IMR-90 (cell line): ENCODE measurements around the gene FRMD5. TPM values are rescaled to one million over a fixed set of nuclear protein-coding genes. Genes with fewer than 3 reads are reported as not detected.

Experiments used
- ATAC-seq: fragments of 200-7000 bp; cut with Tn5 transposase; 2 replicates; pipeline ENCODE4 v1.9.1; 2020; ENCODE audit warnings: low read depth, mild to moderate bottlenecking, moderate library complexity
- BruUV-seq: library from RNA; stranded (reverse); fragments of 400-500 nt; replicated peaks from 2 replicates; lab custom pipeline; 2021; lab: Mats Ljungman, UMichigan
- CTCF ChIA-PET: fragments of 300-600 bp; formaldehyde crosslinking; extraction: SDS; loops from one replicate; lab custom pipeline; 2021; ENCODE audit warnings: antibody characterized with exemption; lab: Yijun Ruan, JAX
- POLR2A ChIA-PET: fragments of 300-600 bp; sonication (Branson Sonifier 250); formaldehyde crosslinking; loops from one replicate; lab custom pipeline; 2022; ENCODE audit warnings: antibody characterized with exemption; ENCODE audit not compliant: unreplicated experiment; lab: Charles Lee
- DNase-seq: peaks from one replicate; pipeline ENCODE4 v3.0.0; 2013
- H2AFZ ChIP-seq: replicated peaks from 2 replicates; pipeline ENCODE3; 2013; ENCODE audit warnings: low read length, mild to moderate bottlenecking; ENCODE audit not compliant: poor library complexity
- H2AK5ac ChIP-seq: 2 replicates; pipeline ENCODE4 v1.6.1; 2013; ENCODE audit warnings: low read depth, low read length, inconsistent platforms
- H2AK9ac ChIP-seq: replicated peaks from 2 replicates; pipeline ENCODE3; 2013; ENCODE audit warnings: mild to moderate bottlenecking, low read depth, low read length, moderate library complexity; ENCODE audit not compliant: poor library complexity
- H2BK120ac ChIP-seq: 2 replicates; pipeline ENCODE4 v1.6.1; 2013; ENCODE audit warnings: low read depth, low read length, inconsistent platforms
- H2BK15ac ChIP-seq: 3 replicates; pipeline ENCODE4 v1.6.1; 2013; ENCODE audit warnings: low read depth, low read length, inconsistent platforms
- H2BK20ac ChIP-seq: 2 replicates; pipeline ENCODE4 v1.6.1; 2013; ENCODE audit warnings: low read depth, mild to moderate bottlenecking, inconsistent platforms, low read length, moderate library complexity
- H2BK5ac ChIP-seq: 2 replicates; pipeline ENCODE4 v1.6.1; 2013; ENCODE audit warnings: mild to moderate bottlenecking, low read depth, low read length, inconsistent platforms; ENCODE audit not compliant: poor library complexity, severe bottlenecking
- H3K14ac ChIP-seq: replicated peaks from 2 replicates; pipeline ENCODE4 v1.6.1; 2013; ENCODE audit warnings: low read depth, low read length, inconsistent platforms
- H3K18ac ChIP-seq: 2 replicates; pipeline ENCODE4 v1.6.1; 2013; ENCODE audit warnings: low read depth, low read length, control low read depth
- H3K23ac ChIP-seq: 2 replicates; pipeline ENCODE4 v1.6.1; 2013; ENCODE audit warnings: low read depth, low read length, inconsistent platforms
- H3K27ac ChIP-seq: 2 replicates; pipeline ENCODE4 v1.5.1; 2013; ENCODE audit warnings: mild to moderate bottlenecking, control low read depth, low read length; ENCODE audit not compliant: insufficient read depth
- H3K27me3 ChIP-seq: 2 replicates; pipeline ENCODE4 v1.6.1; 2013; ENCODE audit warnings: low read length; ENCODE audit not compliant: control insufficient read depth, insufficient read depth
- H3K36me3 ChIP-seq: 2 replicates; pipeline ENCODE4 v1.6.1; 2013; ENCODE audit warnings: low read length, mixed read lengths; ENCODE audit not compliant: control insufficient read depth, insufficient read depth
- H3K4ac ChIP-seq: 2 replicates; pipeline ENCODE4 v1.6.1; 2013; ENCODE audit warnings: low read depth, low read length, inconsistent platforms
- H3K4me1 ChIP-seq: 2 replicates; pipeline ENCODE4 v1.6.1; 2013; ENCODE audit warnings: low read length, mixed read lengths; ENCODE audit not compliant: control insufficient read depth, insufficient read depth
- H3K4me2 ChIP-seq: 2 replicates; pipeline ENCODE4 v1.6.1; 2013; ENCODE audit warnings: low read depth, mild to moderate bottlenecking, control low read depth, low read length, moderate library complexity
- H3K4me3 ChIP-seq: 2 replicates; pipeline ENCODE4 v1.5.1; 2013; ENCODE audit warnings: low read depth, mild to moderate bottlenecking, control low read depth, low read length, moderate library complexity; ENCODE audit not compliant: insufficient read depth
- H3K56ac ChIP-seq: 2 replicates; pipeline ENCODE4 v1.6.1; 2013; ENCODE audit warnings: low read length, inconsistent platforms; ENCODE audit not compliant: insufficient read depth; ENCODE audit errors: extremely low read depth
- H3K79me1 ChIP-seq, 2 experiments: 2 replicates each; pipeline ENCODE4 v1.6.1; 2013; ENCODE audit warnings: low read length in 2 of 2, inconsistent platforms in 1 of 2, low read depth in 1 of 2
- H3K9ac ChIP-seq: 2 replicates; pipeline ENCODE4 v1.6.1; 2013; ENCODE audit warnings: low read depth, low read length, control low read depth
- H3K9me1 ChIP-seq: 2 replicates; pipeline ENCODE4 v1.6.1; 2013; ENCODE audit warnings: low read length, inconsistent platforms; ENCODE audit not compliant: insufficient read depth
- H3K9me3 ChIP-seq: 2 replicates; pipeline ENCODE4 v1.6.1; 2013; ENCODE audit warnings: low read length; ENCODE audit not compliant: control insufficient read depth, insufficient read depth
- H4K20me1 ChIP-seq: 2 replicates; pipeline ENCODE4 v1.6.1; 2013; ENCODE audit warnings: low read length, inconsistent platforms; ENCODE audit not compliant: insufficient read depth
- H4K5ac ChIP-seq: 2 replicates; pipeline ENCODE4 v1.6.1; 2013; ENCODE audit warnings: mild to moderate bottlenecking, low read depth, low read length, control low read depth
- H4K8ac ChIP-seq, 2 experiments: 2 replicates each; pipeline ENCODE4 v1.6.1; 2013; ENCODE audit warnings: low read depth in 2 of 2, low read length in 2 of 2, control low read depth in 1 of 2, inconsistent platforms in 1 of 2
- H4K91ac ChIP-seq: 2 replicates; pipeline ENCODE4 v1.6.1; 2013; ENCODE audit warnings: low read depth, low read length, inconsistent platforms; ENCODE audit not compliant: insufficient read depth
- BHLHE40 ChIP-seq: fragments of 150-350 bp; IDR thresholded peaks from 2 replicates; pipeline ENCODE4 v1.6.1; 2016; ENCODE audit warnings: mild to moderate bottlenecking, low read depth, low read length
- CEBPB ChIP-seq: IDR thresholded peaks from 2 replicates; pipeline ENCODE4 v1.6.1; 2012; ENCODE audit warnings: low read depth, low read length, improper control_type of control experiment
- CHD1 ChIP-seq: IDR thresholded peaks from 2 replicates; pipeline ENCODE4 v1.6.1; 2012; ENCODE audit warnings: low read depth, low read length, improper control_type of control experiment
- CTCF ChIP-seq: conservative IDR thresholded peaks from 2 replicates; pipeline ENCODE4 v1.5.1; 2012; ENCODE audit warnings: mild to moderate bottlenecking, low read depth, low read length, improper control_type of control experiment
- FOS ChIP-seq: fragments of 150-350 bp; IDR thresholded peaks from 2 replicates; pipeline ENCODE4 v1.6.1; 2016; ENCODE audit warnings: low read depth, low read length
- MAFK ChIP-seq: IDR thresholded peaks from 2 replicates; pipeline ENCODE4 v1.6.1; 2012; ENCODE audit warnings: low read depth, low read length, improper control_type of control experiment
- MAZ ChIP-seq: IDR thresholded peaks from 2 replicates; pipeline ENCODE4 v1.6.1; 2012; ENCODE audit warnings: low read depth, mild to moderate bottlenecking, low read length, improper control_type of control experiment, moderate library complexity, borderline replicate concordance
- POLR2A ChIP-seq: IDR thresholded peaks from 2 replicates; pipeline ENCODE4 v1.6.1; 2012; ENCODE audit warnings: mild to moderate bottlenecking, low read depth, low read length
- RAD21 ChIP-seq: IDR thresholded peaks from 2 replicates; pipeline ENCODE4 v1.6.1; 2012; ENCODE audit warnings: low read length, improper control_type of control experiment
- RCOR1 ChIP-seq: IDR thresholded peaks from 2 replicates; pipeline ENCODE4 v1.6.1; 2012; ENCODE audit warnings: mild to moderate bottlenecking, low read length, improper control_type of control experiment; ENCODE audit not compliant: insufficient replicate concordance
- RFX5 ChIP-seq: IDR thresholded peaks from 2 replicates; pipeline ENCODE4 v1.8.0; 2012; ENCODE audit warnings: low read depth, mild to moderate bottlenecking, low read length, moderate library complexity
- SMC3 ChIP-seq: fragments of 150-350 bp; IDR thresholded peaks from 2 replicates; pipeline ENCODE4 v1.6.1; 2016; ENCODE audit warnings: low read depth, mild to moderate bottlenecking, antibody characterized with exemption, low read length, moderate library complexity
- WGBS, 2 experiments: methylation state at CpG; one replicate each; pipeline versions ENCODE4 v1.1.5 to v1.1.7; 2013; ENCODE audit warnings: missing lambda C conversion rate in 2 of 2; ENCODE audit not compliant: insufficient read length in 1 of 2; ENCODE audit errors: extremely low coverage in 2 of 2; 5-methylcytosine and 5-hydroxymethylcytosine counted together
- dilution Hi-C: fragments of 300-500 bp; cut with HindIII; formaldehyde crosslinking; loops from one replicate; pipeline ENCODE4 v1.14.3; 2018; ENCODE audit warnings: low sequenced_read_pairs; ENCODE audit not compliant: unreplicated experiment
- in situ Hi-C: fragments of 300-500 bp; cut with MboI; formaldehyde crosslinking; loops from 3 replicates; pipeline ENCODE4 v1.14.3; 2019; ENCODE audit warnings: low sequenced_read_pairs, inconsistent platforms, mixed read lengths
- intact Hi-C: fragments of 100-400 bp; cut with micrococcal nuclease; formaldehyde crosslinking; loops from 2 replicates; pipeline ENCODE4 v1.10.0; 2022
- polyA plus RNA-seq, 3 experiments: library from polyadenylated mRNA; depleted of rRNA; stranded (reverse); fragments of >200 nt; gene quantifications; 2 replicates each; pipeline ENCODE4 v1.2.3, GENCODE V29; 2012; ENCODE audit warnings: low replicate concordance in 1 of 3
- total RNA-seq: library from RNA; depleted of rRNA; stranded (reverse); fragments of >200 nt; gene quantifications from 2 replicates; pipeline ENCODE4 v1.2.3, GENCODE V29; 2012
- TF ChIP-seq, protein P1 (sequence below): fragments of 150-350 bp; IDR thresholded peaks from 2 replicates; pipeline ENCODE4 v1.6.1; 2016; ENCODE audit warnings: low read depth, mild to moderate bottlenecking, low read length, moderate library complexity, borderline replicate concordance

FRMD5 gene
- total and polyA plus RNA-seq, 2 of the 4 experiments (the other 2 are of a cell fraction), result 4.1 to 5.4 TPM

GRCh38 chr15:44157679-44158078 is 37.4 kb downstream of the FRMD5 start:
- H3K9me3 ChIP-seq, result no peaks in the 10 kb centered on the region
- H3K14ac ChIP-seq, result no peak overlapping the region
- no peak overlapping the region for H3K9ac ChIP-seq
- no peak overlapping the region for H3K56ac ChIP-seq
- H2BK15ac ChIP-seq, result 0 out of 3 replicates have a peak overlapping the region, but pooled peaks have one; percentile 28
- peak overlapping the region; percentile 23; the same call in 1 of the 2 replicates for H3K4me2 ChIP-seq
- dilution Hi-C loops (no loop called here), intact Hi-C loops (no loop called here), in situ Hi-C loops (no loop called here)
- H3K36me3 ChIP-seq, result no peaks in the 10 kb centered on the region
- no peak overlapping the region for H2AFZ ChIP-seq
- ChIA-PET CTCF (no interaction called here), POLR2A (no interaction called here)
- no peak overlapping the region for H3K18ac ChIP-seq
- H3K4me3 ChIP-seq, result no peak overlapping the region
- no peak overlapping the region for H2AK9ac ChIP-seq
- no peak overlapping the region for H3K27ac ChIP-seq
- no CpG with 5 or more reads among the region's 1 CpG for WGBS, 2 experiments
- H2AK5ac ChIP-seq, result no peak overlapping the region
- no peaks in the 10 kb centered on the region for H4K20me1 ChIP-seq
- no peaks in the 10 kb centered on the region for H3K27me3 ChIP-seq
- peaks cover 4% of the 10 kb centered on the region; the same call in 1 of the 2 replicates for H3K9me1 ChIP-seq
- H2BK5ac ChIP-seq, result peak overlapping the region; percentile 85
- no peak overlapping the region for H4K8ac ChIP-seq
- DNase-seq (peak; percentile 96), ATAC-seq (peak; percentile 84)
- no TSS peak for BruUV-seq
- H4K91ac ChIP-seq, result no peak overlapping the region
- peak overlapping the region; percentile 20; the same call in 1 of the 2 replicates for H2BK120ac ChIP-seq
- no peak overlapping the region for H4K5ac ChIP-seq
- TF ChIP-seq, protein P1, sequence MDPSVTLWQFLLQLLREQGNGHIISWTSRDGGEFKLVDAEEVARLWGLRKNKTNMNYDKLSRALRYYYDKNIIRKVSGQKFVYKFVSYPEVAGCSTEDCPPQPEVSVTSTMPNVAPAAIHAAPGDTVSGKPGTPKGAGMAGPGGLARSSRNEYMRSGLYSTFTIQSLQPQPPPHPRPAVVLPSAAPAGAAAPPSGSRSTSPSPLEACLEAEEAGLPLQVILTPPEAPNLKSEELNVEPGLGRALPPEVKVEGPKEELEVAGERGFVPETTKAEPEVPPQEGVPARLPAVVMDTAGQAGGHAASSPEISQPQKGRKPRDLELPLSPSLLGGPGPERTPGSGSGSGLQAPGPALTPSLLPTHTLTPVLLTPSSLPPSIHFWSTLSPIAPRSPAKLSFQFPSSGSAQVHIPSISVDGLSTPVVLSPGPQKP, result no peak
- TF ChIP-seq RFX5 (no peak), RCOR1 (peak; percentile 42), MAFK (no peak; the same call in 1 of the 2 replicates), RAD21 (no peak), POLR2A (no peak), BHLHE40 (no peak), CHD1 (no peak), SMC3 (no peak), FOS (peak; percentile 56; the same call in 1 of the 2 replicates), CEBPB (0 out of 2 replicates have a peak, but pooled peaks have one; percentile 32), MAZ (no peak), CTCF (no peak)
- no peaks in the 10 kb centered on the region; the same call in none of the 2 replicates for H3K4me1 ChIP-seq
- H3K23ac ChIP-seq, result no peak overlapping the region; the same call in 1 of the 2 replicates
- H3K79me1 ChIP-seq, result peaks cover 0 to 9% of the 10 kb centered on the region in 2 experiments; a peak in 2 of 4 replicates
- no peak overlapping the region for H3K4ac ChIP-seq
- H2BK20ac ChIP-seq, result 0 out of 2 replicates have a peak overlapping the region, but pooled peaks have one; percentile 21
